KMS-11 (cell line): ENCODE data around the gene OGA.

ENCODE experiments used
- H2AFZ ChIP-seq: fragments of 200-600 bp; sonication (generic); 2 replicates; pipeline ENCODE4 v1.6.1; 2016; ENCODE audit warnings: antibody characterized with exemption, mixed run types, low read depth
- H3K27ac ChIP-seq: fragments of 200-600 bp; sonication (generic); 2 replicates; pipeline ENCODE4 v1.6.1; 2016; ENCODE audit warnings: mild to moderate bottlenecking, mixed run types
- H3K27me3 ChIP-seq: fragments of 200-600 bp; sonication (generic); 2 replicates; pipeline ENCODE4 v1.6.1; 2017; ENCODE audit warnings: mild to moderate bottlenecking, low read depth, mixed run types, moderate library complexity; ENCODE audit not compliant: insufficient read depth
- H3K36me3 ChIP-seq: fragments of 200-600 bp; sonication (generic); 2 replicates; pipeline ENCODE4 v1.6.1; 2017; ENCODE audit warnings: mild to moderate bottlenecking, mixed run types; ENCODE audit not compliant: insufficient read depth
- H3K4me1 ChIP-seq: fragments of 200-600 bp; sonication (generic); 2 replicates; pipeline ENCODE4 v1.6.1; 2016; ENCODE audit warnings: mild to moderate bottlenecking, low read depth, mixed run types; ENCODE audit not compliant: poor library complexity, severe bottlenecking
- H3K4me2 ChIP-seq: fragments of 200-600 bp; sonication (generic); 2 replicates; pipeline ENCODE4 v1.7.0; 2016; ENCODE audit warnings: mild to moderate bottlenecking, mixed run types
- H3K4me3 ChIP-seq: fragments of 200-600 bp; sonication (generic); IDR thresholded peaks from 2 replicates; pipeline ENCODE4 v1.6.1; 2017; ENCODE audit warnings: low read depth, low read length, mixed read lengths; ENCODE audit not compliant: insufficient read depth
- H3K79me2 ChIP-seq: fragments of 200-600 bp; sonication (generic); 2 replicates; pipeline ENCODE4 v1.6.1; 2016; ENCODE audit warnings: low read depth, mixed run types; ENCODE audit not compliant: insufficient read depth
- H3K9ac ChIP-seq: fragments of 200-600 bp; sonication (generic); 2 replicates; pipeline ENCODE4 v1.6.1; 2016; ENCODE audit warnings: mild to moderate bottlenecking, mixed run types
- H4K20me1 ChIP-seq: fragments of 200-600 bp; sonication (generic); 2 replicates; pipeline ENCODE4 v1.6.1; 2016; ENCODE audit warnings: mild to moderate bottlenecking, mixed run types; ENCODE audit not compliant: insufficient read depth
- TF ChIP-seq, protein P1 (sequence below): fragments of 200-600 bp; sonication (generic); conservative IDR thresholded peaks from 2 replicates; pipeline ENCODE4 v1.6.1; 2017; ENCODE audit warnings: low read depth, mild to moderate bottlenecking, antibody characterized with exemption, low read length, moderate library complexity, mixed read lengths

Gene OGA

DNA sequence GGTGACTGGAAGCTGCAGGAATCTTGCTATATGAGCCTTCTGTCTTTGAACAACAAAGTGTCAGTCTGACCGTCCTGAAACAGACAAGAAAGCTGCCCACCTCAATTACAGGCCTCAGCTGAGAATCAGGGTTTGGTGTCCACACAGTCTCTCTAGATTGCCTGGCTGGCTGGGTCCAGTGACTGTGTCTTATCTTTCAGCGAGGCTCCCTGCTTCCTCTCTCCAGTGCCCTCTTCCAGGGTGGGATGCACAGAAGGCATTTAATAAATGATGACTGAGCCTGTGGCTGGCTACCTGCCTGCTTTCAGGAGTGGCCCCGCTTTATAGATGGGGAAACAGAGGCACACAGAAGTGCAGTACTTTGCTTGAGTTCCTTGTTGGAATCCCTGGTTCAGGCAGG is 69.7 kb downstream of the OGA start:
- H3K79me2 ChIP-seq = no peaks in the 10 kb centered on the region
- H2AFZ ChIP-seq = no peak overlapping the region
- TF ChIP-seq, protein P1, sequence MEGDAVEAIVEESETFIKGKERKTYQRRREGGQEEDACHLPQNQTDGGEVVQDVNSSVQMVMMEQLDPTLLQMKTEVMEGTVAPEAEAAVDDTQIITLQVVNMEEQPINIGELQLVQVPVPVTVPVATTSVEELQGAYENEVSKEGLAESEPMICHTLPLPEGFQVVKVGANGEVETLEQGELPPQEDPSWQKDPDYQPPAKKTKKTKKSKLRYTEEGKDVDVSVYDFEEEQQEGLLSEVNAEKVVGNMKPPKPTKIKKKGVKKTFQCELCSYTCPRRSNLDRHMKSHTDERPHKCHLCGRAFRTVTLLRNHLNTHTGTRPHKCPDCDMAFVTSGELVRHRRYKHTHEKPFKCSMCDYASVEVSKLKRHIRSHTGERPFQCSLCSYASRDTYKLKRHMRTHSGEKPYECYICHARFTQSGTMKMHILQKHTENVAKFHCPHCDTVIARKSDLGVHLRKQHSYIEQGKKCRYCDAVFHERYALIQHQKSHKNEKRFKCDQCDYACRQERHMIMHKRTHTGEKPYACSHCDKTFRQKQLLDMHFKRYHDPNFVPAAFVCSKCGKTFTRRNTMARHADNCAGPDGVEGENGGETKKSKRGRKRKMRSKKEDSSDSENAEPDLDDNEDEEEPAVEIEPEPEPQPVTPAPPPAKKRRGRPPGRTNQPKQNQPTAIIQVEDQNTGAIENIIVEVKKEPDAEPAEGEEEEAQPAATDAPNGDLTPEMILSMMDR = no peak
- no peak overlapping the region for H3K9ac ChIP-seq
- no peak overlapping the region for H3K4me2 ChIP-seq
- no peaks in the 10 kb centered on the region for H3K4me1 ChIP-seq
- no peaks in the 10 kb centered on the region for H4K20me1 ChIP-seq
- H3K36me3 ChIP-seq = no peaks in the 10 kb centered on the region
- H3K27me3 ChIP-seq = no peaks in the 10 kb centered on the region
- H3K27ac ChIP-seq = no peak overlapping the region
- H3K4me3 ChIP-seq = no peak overlapping the region

DNA sequence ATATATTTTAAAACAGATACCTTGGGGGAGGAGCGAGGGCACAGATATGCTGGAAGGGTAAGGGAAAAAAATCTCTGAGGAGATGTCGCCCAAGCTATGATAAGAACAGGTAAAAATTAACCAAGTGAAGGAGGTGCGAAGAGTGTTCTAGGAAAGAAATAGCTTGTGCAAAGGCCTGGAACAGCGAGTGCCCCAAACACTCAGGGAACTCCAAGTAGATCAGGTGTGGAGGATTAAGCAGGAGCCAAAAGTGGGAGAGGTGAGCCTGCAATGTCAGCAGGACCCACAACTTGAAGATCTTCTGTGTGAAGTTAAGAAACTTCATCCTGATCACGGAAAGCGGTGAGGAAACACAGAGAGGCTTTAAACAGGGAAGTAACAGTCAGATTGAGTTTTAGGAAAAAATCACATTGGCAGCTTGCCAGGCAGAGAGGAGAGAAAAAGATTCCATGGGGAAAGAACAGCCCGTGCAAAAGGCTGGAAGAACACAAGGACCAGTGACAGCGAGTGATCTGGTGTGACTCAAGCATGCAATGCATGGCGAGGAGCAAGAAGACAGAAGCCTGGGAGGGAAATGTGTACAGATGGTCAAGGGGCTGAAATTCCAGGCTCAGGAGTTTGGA is 73.1 kb downstream of the OGA start:
- Histone ChIP-seq H2AFZ (no peak overlapping the region), H4K20me1 (no peaks in the 10 kb centered on the region), H3K4me3 (no peak overlapping the region), H3K4me1 (no peaks in the 10 kb centered on the region), H3K9ac (no peak overlapping the region), H3K79me2 (no peaks in the 10 kb centered on the region), H3K27me3 (no peaks in the 10 kb centered on the region), H3K4me2 (no peak overlapping the region), H3K36me3 (no peaks in the 10 kb centered on the region), H3K27ac (no peak overlapping the region)
- TF ChIP-seq, protein P1 = no peak

DNA sequence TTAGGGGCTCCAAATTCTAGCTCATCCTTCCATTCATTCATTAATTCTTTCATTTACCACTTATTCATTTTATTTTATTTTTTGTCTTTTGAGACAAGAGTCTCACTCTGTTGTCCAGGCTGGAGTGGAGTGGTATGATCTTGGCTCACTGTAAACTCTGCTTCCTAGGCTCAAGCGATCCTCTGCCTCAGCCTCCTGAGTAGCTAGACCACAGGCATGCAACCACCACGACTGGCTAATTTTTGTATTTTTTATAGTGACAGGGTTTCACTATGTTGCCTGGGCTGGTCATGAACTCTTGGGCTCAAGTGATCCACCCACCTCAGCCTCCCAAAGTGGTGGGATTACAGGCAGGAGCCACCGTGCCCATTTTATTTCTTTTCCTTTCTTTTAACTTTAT is 74.0 kb downstream of the OGA start:
- Histone ChIP-seq H3K4me2 (no peak overlapping the region), H4K20me1 (no peaks in the 10 kb centered on the region), H3K9ac (no peak overlapping the region)

DNA sequence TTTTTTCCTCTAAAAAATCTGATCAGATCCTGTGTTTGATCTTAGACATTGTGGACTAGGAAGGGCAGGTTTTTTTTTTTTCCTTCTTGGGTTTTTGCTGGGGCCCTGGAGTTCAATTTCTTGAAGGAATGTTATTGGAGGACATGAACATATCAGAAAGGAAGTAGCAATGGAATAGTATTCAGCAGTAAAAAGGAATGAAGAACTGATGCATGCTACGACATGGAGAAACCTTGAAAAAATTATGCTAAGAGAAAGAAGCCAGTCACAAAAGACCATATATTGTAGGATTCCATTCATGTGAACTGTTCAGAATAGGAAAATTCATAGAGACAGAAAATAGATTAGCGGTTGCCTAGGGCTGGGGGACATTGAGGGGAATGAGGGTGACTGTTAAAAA is 76.3 kb downstream of the OGA start:
- Histone ChIP-seq H3K27ac (no peak overlapping the region), H3K9ac (no peak overlapping the region), H3K4me3 (no peak overlapping the region), H3K4me2 (no peak overlapping the region), H3K4me1 (no peaks in the 10 kb centered on the region), H2AFZ (no peak overlapping the region), H3K36me3 (no peaks in the 10 kb centered on the region), H3K27me3 (no peaks in the 10 kb centered on the region), H4K20me1 (no peaks in the 10 kb centered on the region), H3K79me2 (no peaks in the 10 kb centered on the region)
- TF ChIP-seq, protein P1 = no peak

More for the DNA sequence above, 74.0 kb downstream of the OGA start:
- no peaks in the 10 kb centered on the region for H3K79me2 ChIP-seq
- TF ChIP-seq, protein P1 = no peak
- H3K27me3 ChIP-seq = no peaks in the 10 kb centered on the region
- no peak overlapping the region for H2AFZ ChIP-seq
- no peaks in the 10 kb centered on the region for H3K36me3 ChIP-seq
- H3K27ac ChIP-seq = no peak overlapping the region
- H3K4me3 ChIP-seq = no peak overlapping the region
- H3K4me1 ChIP-seq = no peaks in the 10 kb centered on the region
